ENCODE measurements around the gene ZNF559. TPM values are rescaled to one million over a fixed set of nuclear protein-coding genes. Genes with fewer than 3 reads are reported as not detected.
A peak's percentile ranks its signal among the peaks of the same experiment; 100 is the strongest.

ZNF559 gene
- total RNA-seq, 1 experiment from 2014 or later = 19.7 TPM

- Histone ChIP-seq H3K14ac (ENCODE audit: insufficient read depth, low read length) (peak overlapping the region; percentile 32; the same call in 1 of the 2 replicates), H3K9ac (ENCODE audit: extremely low read depth, insufficient read length, low read length) (peak overlapping the region; percentile 2), H3K4me2 (ENCODE audit: insufficient read depth, insufficient read length, low read length) (peak overlapping the region; percentile 83), H3K23ac (ENCODE audit: insufficient read length, low read depth, low read length) (no peak overlapping the region), H3K18ac (ENCODE audit: insufficient read length, low read depth, low read length) (peak overlapping the region; percentile 16), H2BK15ac (ENCODE audit: low read depth, low read length) (no peak overlapping the region), H4K20me1 (ENCODE audit: control insufficient read depth, insufficient read depth, insufficient read length) (no peaks in the 10 kb centered on the region), H2BK12ac (ENCODE audit: insufficient read length, low read depth, low read length) (no peak overlapping the region), H3K4me1 (ENCODE audit: insufficient read depth, low read length) (no peaks in the 10 kb centered on the region), H4K8ac (replicated peaks; ENCODE audit: insufficient read length, low read depth, low read length) (no peak overlapping the region), H3K9me3 (ENCODE audit: control insufficient read depth, low read depth, low read length) (no peaks in the 10 kb centered on the region), H2AFZ (ENCODE audit: low read length) (peak overlapping the region; percentile 82), H2BK20ac (ENCODE audit: low read depth, low read length, poor library complexity, severe bottlenecking) (no peak overlapping the region), H3K56ac (ENCODE audit: insufficient read length, low read depth, low read length) (no peak overlapping the region), H2AK5ac (ENCODE audit: insufficient read length, low read length) (no peak overlapping the region), H3T11ph (ENCODE audit: low read length) (no peak overlapping the region), H3K27ac (ENCODE audit: insufficient read length, low read depth, low read length) (peak overlapping the region; percentile 63), H3K23me2 (ENCODE audit: insufficient read length, low read depth, low read length, poor library complexity, severe bottlenecking) (peaks cover 3% of the 10 kb centered on the region), H3K79me1 (ENCODE audit: insufficient read depth, low read depth, low read length, poor library complexity, severe bottlenecking) (peaks cover 4% of the 10 kb centered on the region), H2BK5ac (ENCODE audit: insufficient read length, low read length) (no peak overlapping the region), H3K79me2 (ENCODE audit: insufficient read depth, low read length) (no peaks in the 10 kb centered on the region; the same call in 1 of the 2 replicates), H2BK120ac (ENCODE audit: low read depth, low read length, poor library complexity, severe bottlenecking) (no peak overlapping the region), H4K5ac (ENCODE audit: insufficient read length, low read depth, low read length) (no peak overlapping the region), H4K91ac (ENCODE audit: insufficient read length, low read depth, low read length) (no peak overlapping the region), H3K27me3 (ENCODE audit: insufficient read depth, low read length) (no peaks in the 10 kb centered on the region), H3K4ac (ENCODE audit: low read depth, low read length) (no peak overlapping the region)
- Mint-ChIP-seq H3K27me3 (ENCODE audit: low read depth) (peaks cover 3% of the 10 kb centered on the region), H3K4me3 (peak overlapping the region; percentile 84 to 88), H3K9me3 (peaks cover 61 to 71% of the 10 kb centered on the region in 2 experiments), H3K4me1 (peaks cover 5 to 10% of the 10 kb centered on the region in 2 experiments; a peak in 3 of 4 replicates), H3K27ac (peak overlapping the region; percentile 96 to 97 (median 96)), H3K36me3 (ENCODE audit: insufficient read depth in 1 of 3, low read depth in 3 of 3) (peaks cover 41 to 49% (median 48%) of the 10 kb centered on the region in 3 experiments)
- peak; percentile 80 for DNase-seq
- no peak; the same call in 2 of the 3 replicates for TF ChIP-seq CTCF (conservative IDR thresholded peaks at IDR 0.05)
- WGBS (ENCODE audit: extremely low coverage, insufficient read length, low lambda C conversion rate) = no CpG with 5 or more reads among the region's 9 CpGs
These were observed 441 bp upstream of the ZNF559 start for GRCh38 chr19:9323557-9323918.

All from H9 (cell line).